Hematopoietic multipotent progenitor cell (in vitro differentiated cells): Measurements from ENCODE around the gene CDK3. TPM values are rescaled to one million over a fixed set of nuclear protein-coding genes. Genes with fewer than 3 reads are reported as not detected.

ENCODE experiments used
- DNase-seq, 3 donors: peaks; one replicate each; pipeline ENCODE4 v3.0.0-alpha.2; 2011 to 2015; ENCODE audit warnings: low read depth in 2 of 3, low spot score in 2 of 3
- total RNA-seq: library from RNA; depleted of rRNA; stranded (reverse); fragments of >200 nt; gene quantifications from one replicate; pipeline ENCODE4 v1.2.3, GENCODE V29; 2012

CDK3 gene
- total RNA-seq, 1 donor = 2.4 TPM

GRCh38 chr17:76013377-76013932 lies 12.8 kb downstream of the CDK3 start:
- DNase-seq = no peak

GRCh38 chr17:76014100-76014924 lies 13.7 kb downstream of the CDK3 start:
- peak; percentile 60 to 82 (median 71) for DNase-seq

GRCh38 chr17:76014925-76015261 lies 14.2 kb downstream of the CDK3 start:
- no peak for DNase-seq

DNA sequence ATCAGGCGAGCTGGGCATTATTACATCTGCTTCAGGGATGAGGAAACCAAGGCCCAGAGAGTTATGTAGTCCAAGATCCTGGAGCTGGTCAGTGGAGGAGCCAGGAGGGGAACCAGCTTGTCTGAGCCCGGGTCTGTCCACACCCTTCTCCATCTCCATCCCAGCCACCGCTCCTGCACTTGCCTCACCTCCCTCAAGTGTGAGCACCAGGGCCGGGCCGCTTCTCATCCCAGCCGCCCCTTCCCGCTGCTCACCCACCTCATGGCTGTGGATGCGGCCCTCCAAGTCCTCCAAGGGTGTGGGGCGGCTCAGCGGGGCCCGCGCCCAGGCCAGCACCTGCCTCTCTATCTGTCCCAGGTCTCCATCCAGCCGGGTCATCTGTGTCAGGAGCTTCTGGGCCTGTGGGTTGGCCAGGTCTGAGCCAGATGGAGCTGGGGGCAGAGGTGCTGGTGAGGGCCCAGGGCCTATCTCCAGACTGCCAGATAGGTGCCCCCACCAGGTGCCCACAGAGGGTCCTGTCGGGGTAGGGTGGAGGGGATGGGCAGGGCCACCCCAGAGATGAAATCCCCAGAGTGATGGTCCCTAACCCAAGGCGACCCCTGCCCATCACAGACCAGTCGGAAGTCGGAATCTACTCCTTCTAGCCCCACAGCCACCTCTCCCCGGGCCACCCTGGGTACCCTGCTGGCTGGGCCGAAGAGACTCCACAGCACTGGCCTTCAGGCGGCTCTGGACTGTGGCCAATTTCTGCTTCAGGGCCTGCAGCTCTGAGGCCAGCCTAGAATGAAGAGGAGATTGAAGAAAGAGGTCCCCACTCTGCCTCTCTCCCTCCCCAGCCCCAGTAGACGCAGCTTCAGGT lies 17.1 kb downstream of the CDK3 start:
- no peak for DNase-seq

DNA sequence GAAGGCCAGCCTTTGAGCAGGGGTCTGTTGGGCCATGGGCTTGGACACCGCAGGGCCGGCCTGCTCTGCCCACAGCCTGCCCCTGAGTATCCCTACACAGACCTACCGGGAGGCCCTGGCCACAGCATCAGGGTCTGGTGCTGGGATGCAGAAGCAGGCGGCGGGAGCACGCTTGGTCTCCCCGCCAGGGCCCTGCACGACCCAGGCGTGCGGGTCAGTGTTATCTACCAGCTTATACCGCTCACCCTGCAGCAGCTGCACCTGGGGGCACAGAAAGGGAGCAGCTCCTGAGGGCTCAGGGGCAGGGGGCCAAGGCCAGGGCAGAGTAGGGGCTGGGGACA lies 17.7 kb downstream of the CDK3 start:
- DNase-seq = no peak

DNA sequence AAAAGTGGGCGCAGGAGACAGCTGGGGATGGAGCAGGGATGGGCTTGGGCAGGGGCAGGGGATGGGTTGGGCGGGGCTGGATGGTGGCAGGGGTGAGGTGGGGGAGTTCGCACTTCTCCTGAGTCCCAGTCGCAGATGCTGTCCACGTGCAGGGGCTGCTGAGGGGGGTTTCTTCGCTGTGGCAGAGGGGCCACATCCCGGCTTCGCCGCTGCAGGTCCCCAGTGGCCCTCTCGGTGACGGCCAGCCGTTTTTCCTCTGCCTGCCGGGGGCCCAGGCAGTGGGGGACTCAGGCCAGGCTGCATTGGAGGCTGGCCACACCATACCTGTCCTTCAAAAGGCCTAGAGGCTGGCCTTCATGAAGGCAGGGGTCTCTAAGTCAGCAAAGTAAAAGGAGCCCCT lies 18.1 kb downstream of the CDK3 start:
- no peak for DNase-seq

- no peak for DNase-seq
Measured at GRCh38 chr17:76019833-76020467, 19.3 kb downstream of the CDK3 start.

GRCh38 chr17:76022285-76022684 lies 21.6 kb downstream of the CDK3 start:
- no peak for DNase-seq

GRCh38 chr17:76022973-76023899 lies 22.6 kb downstream of the CDK3 start:
- no peak for DNase-seq

GRCh38 chr17:76023900-76024237 lies 23.2 kb downstream of the CDK3 start:
- DNase-seq = no peak

GRCh38 chr17:76024353-76024752 lies 23.7 kb downstream of the CDK3 start:
- no peak for DNase-seq

- DNase-seq = no peak
Measured at GRCh38 chr17:76025294-76025693, 24.6 kb downstream of the CDK3 start.

GRCh38 chr17:76026714-76027158 lies 26.1 kb downstream of the CDK3 start:
- DNase-seq = no peak

DNA sequence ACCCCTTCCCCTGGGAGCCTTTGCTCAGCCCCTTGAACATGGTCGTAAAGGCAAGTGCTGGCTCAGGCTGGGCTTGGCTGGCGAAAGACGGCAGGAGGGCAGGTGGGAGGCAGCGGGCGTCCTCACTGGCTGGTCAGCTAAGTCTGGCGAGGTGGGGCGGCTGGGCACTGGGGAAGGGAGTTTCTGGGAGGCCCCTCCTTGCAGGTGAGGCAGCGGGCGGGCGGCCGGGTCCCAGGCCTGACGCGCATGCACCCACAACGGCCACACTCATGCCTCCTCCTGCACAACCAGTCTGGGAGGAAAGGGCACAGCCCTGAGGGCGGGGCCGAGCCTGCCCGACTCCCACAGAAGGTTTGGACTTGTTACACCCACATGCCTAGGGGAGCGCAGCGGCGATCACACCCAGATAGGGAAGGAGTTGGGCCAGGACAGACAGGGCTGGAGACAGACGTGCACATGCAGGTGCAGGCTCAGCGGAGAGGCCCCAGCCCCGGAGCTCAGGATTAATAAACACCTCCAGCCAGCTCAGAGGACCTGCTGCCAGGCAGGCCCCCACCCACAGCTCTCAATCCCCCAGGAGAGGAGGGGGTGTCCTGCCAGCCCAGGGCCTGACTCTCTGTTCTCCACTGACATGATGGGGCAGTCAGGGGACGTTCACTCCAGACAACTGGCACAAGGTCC lies 26.6 kb downstream of the CDK3 start, which contains the start of gene EVPL:
TSS of gene EVPL (minus strand) at position 148 of the 681 bp plus-strand sequence. CDS start at position 40, 108 bp downstream.
- DNase-seq = peak in 1 of 3 donors; percentile 12

DNA sequence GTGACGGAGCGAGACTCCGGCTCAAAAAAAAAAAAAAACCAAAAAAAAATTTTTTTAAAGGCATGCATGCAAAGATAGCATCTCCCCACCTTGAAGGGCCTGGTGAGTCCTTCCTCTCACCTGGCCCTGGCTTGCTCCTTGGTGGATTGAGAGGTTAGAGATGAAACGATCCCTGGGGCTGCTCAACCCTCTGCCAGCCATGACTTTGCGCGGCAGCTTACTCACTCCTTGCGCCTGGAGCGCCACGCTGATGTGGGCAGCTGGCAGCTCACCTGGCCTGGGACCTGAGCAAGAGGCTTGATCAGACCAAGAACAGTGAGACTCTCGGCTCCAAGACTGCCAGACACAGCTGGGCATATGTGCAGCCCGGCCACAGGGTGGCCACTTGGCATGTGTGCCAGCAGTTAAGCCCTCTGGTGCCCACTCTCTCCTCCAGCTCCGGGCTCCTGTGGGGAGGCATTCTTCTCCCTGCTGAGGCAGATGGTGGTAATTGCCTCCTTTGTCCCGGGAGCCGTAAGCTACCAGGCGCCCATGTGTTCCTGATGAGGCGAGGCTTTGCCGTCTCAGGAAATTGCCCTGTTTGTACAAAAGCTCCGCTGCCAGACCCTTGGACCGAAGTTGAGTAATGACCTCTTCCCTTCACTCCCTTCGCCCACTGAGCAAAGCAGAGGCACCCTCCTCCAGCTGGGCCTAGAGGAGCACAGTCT lies 31.6 kb downstream of the CDK3 start:
- DNase-seq = peak in 1 of 3 donors; percentile 24

DNA sequence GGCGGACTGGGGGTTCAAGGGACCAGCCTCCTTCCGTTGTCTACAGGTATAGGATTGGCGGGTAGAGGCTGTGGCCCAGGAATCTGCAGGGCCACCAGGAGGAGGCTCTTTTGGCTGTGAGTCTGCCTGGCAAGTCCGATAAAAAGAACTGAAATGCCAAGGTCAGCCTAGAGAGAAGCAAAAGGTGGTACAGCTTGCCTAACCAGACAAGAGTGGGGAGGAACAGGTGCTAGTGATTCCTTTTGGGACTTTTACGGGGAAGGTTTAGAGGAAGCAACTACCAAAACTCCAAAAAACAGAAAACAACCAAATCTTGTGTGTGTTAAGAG lies 32.1 kb downstream of the CDK3 start:
- no peak for DNase-seq

- no peak for DNase-seq
Measured at GRCh38 chr17:76033139-76033538, 32.5 kb downstream of the CDK3 start.

- no peak for DNase-seq
Measured at GRCh38 chr17:76034428-76035350, 34.0 kb downstream of the CDK3 start.
